IMR-90 (cell line): ENCODE data around the gene CHCHD4.

Experiments used
- BHLHE40 ChIP-seq: fragments of 150-350 bp; IDR thresholded peaks from 2 replicates; pipeline ENCODE4 v1.6.1; 2016; ENCODE audit warnings: mild to moderate bottlenecking, low read depth, low read length
- CEBPB ChIP-seq: IDR thresholded peaks from 2 replicates; pipeline ENCODE4 v1.6.1; 2012; ENCODE audit warnings: low read depth, low read length, improper control_type of control experiment
- CHD1 ChIP-seq: IDR thresholded peaks from 2 replicates; pipeline ENCODE4 v1.6.1; 2012; ENCODE audit warnings: low read depth, low read length, improper control_type of control experiment
- CTCF ChIP-seq: conservative IDR thresholded peaks from 2 replicates; pipeline ENCODE4 v1.5.1; 2012; ENCODE audit warnings: mild to moderate bottlenecking, low read depth, low read length, improper control_type of control experiment
- FOS ChIP-seq: fragments of 150-350 bp; IDR thresholded peaks from 2 replicates; pipeline ENCODE4 v1.6.1; 2016; ENCODE audit warnings: low read depth, low read length
- MAFK ChIP-seq: IDR thresholded peaks from 2 replicates; pipeline ENCODE4 v1.6.1; 2012; ENCODE audit warnings: low read depth, low read length, improper control_type of control experiment
- MAZ ChIP-seq: IDR thresholded peaks from 2 replicates; pipeline ENCODE4 v1.6.1; 2012; ENCODE audit warnings: low read depth, mild to moderate bottlenecking, low read length, improper control_type of control experiment, moderate library complexity, borderline replicate concordance
- MXI1 ChIP-seq: IDR thresholded peaks from 2 replicates; pipeline ENCODE4 v1.6.1; 2012; ENCODE audit warnings: low read depth, mild to moderate bottlenecking, low read length, moderate library complexity, borderline replicate concordance
- POLR2A ChIP-seq: IDR thresholded peaks from 2 replicates; pipeline ENCODE4 v1.6.1; 2012; ENCODE audit warnings: mild to moderate bottlenecking, low read depth, low read length
- RAD21 ChIP-seq: IDR thresholded peaks from 2 replicates; pipeline ENCODE4 v1.6.1; 2012; ENCODE audit warnings: low read length, improper control_type of control experiment
- TF ChIP-seq, protein P1 (sequence below): fragments of 150-350 bp; IDR thresholded peaks from 2 replicates; pipeline ENCODE4 v1.6.1; 2016; ENCODE audit warnings: low read depth, mild to moderate bottlenecking, low read length, moderate library complexity, borderline replicate concordance

GRCh38 chr3:14147066-14147435 is 22.4 kb upstream of the CHCHD4 start:
- TF ChIP-seq CTCF (no peak), POLR2A (no peak), MAFK (no peak), MAZ (no peak), CEBPB (no peak), RAD21 (no peak), MXI1 (no peak), CHD1 (no peak), BHLHE40 (no peak), FOS (no peak)
- TF ChIP-seq, protein P1, sequence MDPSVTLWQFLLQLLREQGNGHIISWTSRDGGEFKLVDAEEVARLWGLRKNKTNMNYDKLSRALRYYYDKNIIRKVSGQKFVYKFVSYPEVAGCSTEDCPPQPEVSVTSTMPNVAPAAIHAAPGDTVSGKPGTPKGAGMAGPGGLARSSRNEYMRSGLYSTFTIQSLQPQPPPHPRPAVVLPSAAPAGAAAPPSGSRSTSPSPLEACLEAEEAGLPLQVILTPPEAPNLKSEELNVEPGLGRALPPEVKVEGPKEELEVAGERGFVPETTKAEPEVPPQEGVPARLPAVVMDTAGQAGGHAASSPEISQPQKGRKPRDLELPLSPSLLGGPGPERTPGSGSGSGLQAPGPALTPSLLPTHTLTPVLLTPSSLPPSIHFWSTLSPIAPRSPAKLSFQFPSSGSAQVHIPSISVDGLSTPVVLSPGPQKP = no peak
